ENCODE data around the gene RNF157.

RNF157 gene

DNA sequence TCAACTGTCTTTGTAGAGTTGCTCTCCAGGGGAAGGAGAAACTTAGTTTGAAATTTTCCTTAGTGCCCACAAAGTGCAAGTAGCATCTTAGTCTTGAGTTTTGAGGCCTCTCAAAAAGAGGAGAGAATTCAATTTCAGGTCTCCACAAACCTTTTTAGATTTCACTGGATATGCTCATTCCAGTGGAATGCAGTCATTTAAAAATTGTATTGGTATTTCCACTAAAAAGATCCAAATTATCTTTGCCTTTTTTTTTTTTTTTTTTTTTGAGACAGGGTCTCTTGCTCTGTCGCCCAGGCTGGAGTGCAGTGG, 92.3 kb downstream of the RNF157 start:
- TF ChIP-seq CTCF (IDR thresholded peaks at IDR 0.05; ENCODE audit: insufficient read depth, low read depth, low read length, missing control alignments) = no peak
- H3K4me3 ChIP-seq (ENCODE audit: low read length) = no peak overlapping the region
- DNase-seq (ENCODE audit: low read depth) = no peak

DNA sequence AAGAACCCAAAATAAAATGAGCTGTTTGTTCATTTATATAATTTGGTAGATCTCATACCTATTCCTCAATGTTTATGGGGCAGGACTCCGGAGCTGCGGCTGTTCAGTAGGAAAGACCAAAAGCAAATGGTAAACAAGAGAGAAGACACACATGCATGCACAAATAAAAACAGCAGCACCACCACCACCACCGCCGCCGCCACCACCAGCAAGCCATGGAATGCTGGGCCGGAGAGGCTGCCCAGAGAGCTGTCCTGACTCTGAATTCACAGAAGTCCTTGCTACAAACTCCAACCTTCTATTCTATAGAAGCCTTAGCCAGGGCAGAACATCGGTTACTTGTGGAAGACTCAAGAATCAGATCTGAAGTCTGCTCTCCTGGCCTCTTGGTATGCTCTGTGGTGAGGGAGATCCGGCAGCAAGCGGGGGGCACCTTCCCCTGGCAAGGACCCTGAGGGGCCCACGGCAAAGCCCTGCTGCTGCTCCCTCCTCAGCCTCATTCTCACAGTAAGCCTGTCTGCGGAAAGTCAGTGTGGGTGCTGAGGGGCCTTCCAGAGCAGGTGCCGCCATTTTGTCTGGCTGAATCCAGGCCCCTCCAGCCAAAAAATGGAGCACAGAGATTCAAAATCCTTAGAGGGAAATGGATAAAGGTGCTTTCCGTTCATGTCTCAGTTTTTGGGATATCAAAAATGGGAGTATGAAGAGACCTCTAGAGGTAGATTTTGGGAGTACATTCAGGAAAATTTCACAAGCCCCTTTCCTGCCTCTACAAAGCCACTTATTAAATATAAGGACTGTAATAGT, 92.9 kb downstream of the RNF157 start:
- H3K4me3 ChIP-seq (ENCODE audit: low read length) = no peak overlapping the region
- DNase-seq (ENCODE audit: low read depth) = peak; percentile 44
- TF ChIP-seq CTCF (IDR thresholded peaks at IDR 0.05; ENCODE audit: insufficient read depth, low read depth, low read length, missing control alignments) = peak; percentile 57

- no peak for DNase-seq (ENCODE audit: low read depth)
- no peak for TF ChIP-seq CTCF (IDR thresholded peaks at IDR 0.05; ENCODE audit: insufficient read depth, low read depth, low read length, missing control alignments)
- no peak overlapping the region for H3K4me3 ChIP-seq (ENCODE audit: low read length)
Observed at GRCh38 chr17:76146053-76146851, 94.0 kb downstream of the RNF157 start.

DNA sequence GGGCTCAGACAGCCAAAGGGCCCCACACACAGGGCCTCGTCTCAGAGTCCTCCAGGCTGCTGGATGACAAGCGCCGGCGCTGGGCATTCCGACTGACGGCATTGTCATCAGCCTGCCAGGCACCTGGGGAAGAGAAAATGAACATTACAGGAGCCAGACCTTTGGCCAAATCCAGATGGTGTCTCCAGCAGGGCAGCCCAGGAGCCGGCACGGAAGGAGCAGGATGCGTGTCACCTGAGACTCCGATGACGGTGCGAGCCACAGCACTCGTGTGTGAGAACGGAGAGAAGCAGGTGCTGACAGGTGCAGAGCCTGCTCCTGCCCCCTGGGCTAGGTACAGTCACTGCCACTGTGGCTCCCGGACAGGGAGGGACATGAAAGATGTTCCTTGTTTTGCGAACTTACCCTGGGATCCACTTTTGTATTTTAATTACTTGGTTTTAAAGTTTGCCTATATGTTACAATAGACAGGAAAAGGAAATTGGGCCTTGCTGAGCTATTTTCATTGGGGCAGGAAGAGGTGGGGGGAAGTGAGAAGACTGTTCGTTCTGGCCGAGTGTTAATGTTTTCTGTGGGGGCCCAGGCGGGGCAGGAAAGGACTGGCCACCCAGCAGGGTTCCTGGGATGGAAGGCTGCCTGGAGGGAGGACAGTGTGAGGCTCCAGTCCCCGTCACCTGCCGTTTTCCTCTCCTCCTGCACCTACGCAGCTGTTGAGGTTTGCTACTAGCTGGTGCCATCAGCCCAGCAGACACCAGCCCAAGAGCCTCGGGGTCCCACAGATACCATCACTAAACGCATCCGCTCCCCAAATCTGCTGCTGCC, 94.9 kb downstream of the RNF157 start:
- peak; percentile 24 for DNase-seq (ENCODE audit: low read depth)
- no peak for TF ChIP-seq CTCF (IDR thresholded peaks at IDR 0.05; ENCODE audit: insufficient read depth, low read depth, low read length, missing control alignments)
- no peak overlapping the region for H3K4me3 ChIP-seq (ENCODE audit: low read length)

GRCh38 chr17:76142585-76143041, 97.7 kb downstream of the RNF157 start:
- H3K4me3 ChIP-seq (ENCODE audit: low read length) = no peak overlapping the region
- DNase-seq (ENCODE audit: low read depth) = no peak
- no peak for TF ChIP-seq CTCF (IDR thresholded peaks at IDR 0.05; ENCODE audit: insufficient read depth, low read depth, low read length, missing control alignments)

DNA sequence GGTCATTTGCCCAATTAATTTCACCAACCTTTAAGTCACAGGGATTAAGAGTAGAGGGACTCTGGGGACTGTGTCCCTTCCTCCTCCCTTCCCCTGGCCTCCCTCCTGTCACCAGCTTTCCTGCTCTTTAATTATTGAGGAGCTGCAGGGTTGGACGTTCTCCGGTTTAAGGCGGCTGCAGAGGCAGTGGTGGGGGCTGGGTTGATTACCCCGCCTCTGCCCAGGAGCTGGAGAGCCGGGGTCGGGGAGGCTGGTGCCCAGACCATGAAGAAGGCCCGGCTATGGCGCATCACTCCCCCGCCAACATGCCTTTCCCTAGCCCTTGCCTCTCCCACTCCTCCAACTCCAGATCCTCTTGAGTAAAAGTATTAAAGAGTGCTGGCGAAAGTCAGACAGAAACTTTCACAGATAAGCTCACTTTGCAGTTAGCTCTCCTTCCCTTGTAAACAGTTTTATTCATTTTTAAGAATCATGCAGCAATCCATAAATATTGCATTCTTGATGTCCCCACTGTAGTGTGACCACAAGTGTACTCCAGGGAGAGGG, 98.2 kb downstream of the RNF157 start:
- no peak overlapping the region for H3K4me3 ChIP-seq (ENCODE audit: low read length)
- no peak for TF ChIP-seq CTCF (IDR thresholded peaks at IDR 0.05; ENCODE audit: insufficient read depth, low read depth, low read length, missing control alignments)
- no peak for DNase-seq (ENCODE audit: low read depth)

All from epithelial cell of esophagus (primary cell).